GM21526 (cell line): ENCODE results near the gene MMEL1.
"Not testable (repeated sequence)": the region's sequence is repeated elsewhere in the genome, so short reads cannot be mapped to it uniquely, and the experiment has no call there.

Experiments
- ATAC-seq: cut with Tn5 transposase; IDR thresholded peaks from one replicate; pipeline ENCODE4 v1.9.1; 2021; ENCODE audit warnings: moderate library complexity; ENCODE audit not compliant: unreplicated experiment, low FRiP score

Gene MMEL1

DNA sequence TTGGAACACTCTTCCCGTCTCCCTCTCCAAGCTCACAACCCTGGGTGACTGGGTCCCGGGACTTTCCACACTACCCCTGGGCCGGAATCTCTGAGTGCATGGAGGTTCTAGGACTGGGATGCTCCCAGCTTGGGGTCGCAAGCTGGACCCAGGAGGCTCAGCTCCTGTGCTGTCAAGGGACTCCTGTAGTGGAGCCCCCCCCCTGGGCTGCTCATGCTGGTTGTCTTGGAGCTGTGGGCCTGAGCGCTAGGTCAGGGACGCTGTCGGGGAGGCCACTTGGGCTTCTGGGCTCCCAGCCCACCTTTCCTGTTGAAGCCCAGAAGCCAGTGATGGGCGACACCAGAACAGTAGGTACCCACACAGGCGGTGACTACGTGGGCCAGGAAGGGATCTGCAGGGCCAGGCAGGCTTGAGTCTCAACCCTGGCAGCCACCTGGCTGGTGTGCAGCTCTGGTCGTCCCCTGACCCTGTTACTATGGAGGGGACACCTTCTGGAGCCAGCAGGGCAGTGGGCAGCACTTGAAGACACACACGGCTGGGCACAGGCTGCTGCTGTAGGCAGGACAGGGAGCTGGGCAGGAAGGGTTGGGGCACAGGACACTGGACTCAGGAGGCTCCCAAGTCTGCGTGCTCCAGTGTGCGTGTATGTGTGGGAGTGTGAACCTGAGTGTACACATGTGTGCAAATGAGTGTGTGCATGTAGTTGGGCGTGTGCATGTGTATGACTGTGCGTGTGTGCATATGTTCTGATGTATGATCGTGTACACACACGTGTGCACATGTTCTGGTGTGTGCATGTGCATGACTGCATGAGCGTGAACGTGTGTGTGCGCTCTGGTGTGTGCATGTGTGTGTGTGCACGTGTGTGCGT lies 3.0 kb downstream of the MMEL1 start:
- no peak for ATAC-seq

DNA sequence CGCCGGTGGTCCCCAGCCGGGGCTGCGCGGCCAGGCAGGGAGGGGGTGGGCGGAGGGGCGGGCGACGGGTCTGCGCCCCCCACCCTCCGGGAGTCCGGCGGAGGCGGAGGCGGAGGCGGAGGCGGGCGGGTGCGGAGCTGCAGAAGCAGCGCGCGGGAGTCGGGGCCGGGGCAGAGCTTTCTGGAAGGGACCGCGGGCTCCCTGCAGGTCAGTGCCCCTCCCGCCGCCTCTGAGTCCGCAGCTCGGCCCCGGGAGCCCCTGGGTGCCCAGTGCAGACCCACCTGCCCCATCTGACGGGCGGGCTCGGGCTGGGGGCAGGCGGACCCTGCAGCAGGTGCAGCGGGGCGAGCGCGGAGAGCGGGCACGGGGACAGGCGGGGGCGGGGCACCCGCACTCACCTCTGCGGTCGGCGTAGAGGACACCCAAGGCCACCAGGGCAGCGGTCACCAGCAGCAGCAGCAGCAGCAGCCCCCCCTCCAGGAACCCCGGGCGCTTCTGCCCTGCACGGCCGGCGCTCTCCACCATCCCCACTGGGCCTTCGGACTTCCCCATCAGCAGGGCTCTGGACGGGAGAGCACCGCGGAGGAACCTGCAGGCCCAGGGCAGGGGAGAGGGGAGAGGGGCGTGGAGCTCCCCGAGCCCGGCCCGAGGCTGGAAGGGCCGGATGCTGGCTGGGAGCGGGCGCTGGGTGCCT lies 3.7 kb downstream of the MMEL1 start:
- ATAC-seq, result no peak

DNA sequence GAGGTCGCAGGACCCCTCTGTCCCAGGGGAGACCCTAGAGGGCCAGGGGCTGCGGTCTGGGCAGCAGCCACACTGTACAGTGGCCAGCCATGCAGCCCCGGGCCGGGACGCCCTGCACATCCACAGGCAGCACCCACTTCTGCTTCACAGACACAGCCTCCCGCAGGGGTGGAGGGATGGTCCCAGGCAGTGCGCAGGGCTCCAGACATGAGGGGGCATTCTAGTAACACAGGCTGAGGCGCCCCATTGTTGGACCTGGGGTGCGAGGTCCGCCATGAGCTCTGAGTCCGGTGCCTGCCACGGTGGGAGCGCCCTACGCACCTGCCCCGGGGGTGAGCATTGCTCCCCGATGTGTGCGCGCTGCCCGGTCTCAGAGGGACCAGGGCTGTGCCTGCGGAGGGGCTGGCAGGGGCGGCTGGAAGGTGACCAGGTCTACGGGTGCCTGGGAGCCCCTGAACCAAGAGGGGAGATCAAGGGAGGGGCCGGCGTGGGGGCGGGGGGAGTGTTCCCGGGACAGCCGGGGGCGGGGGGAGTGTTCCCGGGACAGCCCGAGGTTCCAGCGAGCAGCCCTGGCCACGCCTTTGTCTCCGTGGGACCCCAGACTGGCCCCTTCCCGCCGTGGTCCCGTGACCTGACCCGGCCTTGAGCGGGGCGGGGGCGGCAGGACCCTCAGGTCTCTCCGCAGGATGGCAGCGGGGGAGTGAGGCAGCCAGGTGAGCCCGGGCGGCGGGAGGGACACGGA lies 4.5 kb downstream of the MMEL1 start:
- no peak for ATAC-seq

DNA sequence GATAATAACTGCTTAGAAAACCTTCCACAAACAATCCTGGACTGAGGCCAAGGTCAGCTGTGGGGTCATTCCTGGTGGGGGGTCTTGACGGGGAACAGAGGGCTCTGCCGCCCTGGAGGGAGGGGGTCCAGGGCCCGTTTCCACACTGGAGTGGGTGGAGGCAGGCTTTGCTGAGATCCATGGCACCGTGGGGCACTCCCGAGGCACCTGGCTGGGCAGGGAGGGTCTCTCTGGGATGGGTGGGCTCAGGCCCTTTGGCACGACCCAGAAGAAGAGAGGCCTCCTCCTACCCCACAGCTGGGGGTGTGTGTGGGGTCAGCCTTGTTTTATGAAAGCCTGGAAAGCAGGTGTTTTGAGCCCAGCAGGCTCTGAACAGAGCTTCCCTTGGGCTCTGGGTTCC lies 5.1 kb downstream of the MMEL1 start:
- no peak for ATAC-seq

DNA sequence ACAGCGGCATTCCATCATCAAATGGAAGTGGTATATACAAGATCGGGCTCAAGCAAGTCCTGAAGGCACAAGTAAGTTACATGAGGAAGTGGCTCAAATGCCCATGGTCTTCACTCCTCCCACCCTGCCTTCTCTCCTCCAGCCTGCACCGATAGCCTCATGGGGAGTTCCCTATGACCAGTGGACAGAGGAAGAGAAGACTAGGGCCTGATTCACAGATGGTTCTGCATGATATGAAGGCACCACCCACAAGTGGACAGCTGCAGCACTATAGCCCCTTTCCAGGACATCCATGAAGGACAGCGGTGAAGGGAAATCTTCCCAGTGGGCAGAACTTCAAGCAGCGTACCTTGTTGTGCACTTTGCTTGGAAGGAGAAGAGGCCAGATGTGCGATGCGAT lies 7.1 kb downstream of the MMEL1 start:
- not testable (repeated sequence) for ATAC-seq

DNA sequence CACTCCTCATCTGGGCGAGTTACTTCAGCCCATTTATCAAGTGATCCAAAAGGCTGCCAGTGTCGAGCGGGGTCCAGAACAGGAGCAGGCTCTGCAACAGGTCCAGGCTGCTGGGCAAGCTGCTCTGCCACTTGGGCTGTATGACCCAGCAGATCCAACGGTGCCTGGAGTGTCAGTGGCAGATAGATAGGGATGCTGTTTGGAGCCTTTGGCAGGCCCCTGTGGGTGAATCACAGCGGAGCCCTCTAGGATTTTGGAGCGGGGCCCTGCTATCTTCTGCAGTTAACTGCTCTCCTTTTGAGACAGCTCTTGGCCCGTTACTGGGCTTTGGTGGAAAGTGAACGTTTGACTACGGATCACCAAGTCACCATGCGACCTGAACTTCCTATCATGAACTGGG lies 7.5 kb downstream of the MMEL1 start:
- ATAC-seq, result no peak

DNA sequence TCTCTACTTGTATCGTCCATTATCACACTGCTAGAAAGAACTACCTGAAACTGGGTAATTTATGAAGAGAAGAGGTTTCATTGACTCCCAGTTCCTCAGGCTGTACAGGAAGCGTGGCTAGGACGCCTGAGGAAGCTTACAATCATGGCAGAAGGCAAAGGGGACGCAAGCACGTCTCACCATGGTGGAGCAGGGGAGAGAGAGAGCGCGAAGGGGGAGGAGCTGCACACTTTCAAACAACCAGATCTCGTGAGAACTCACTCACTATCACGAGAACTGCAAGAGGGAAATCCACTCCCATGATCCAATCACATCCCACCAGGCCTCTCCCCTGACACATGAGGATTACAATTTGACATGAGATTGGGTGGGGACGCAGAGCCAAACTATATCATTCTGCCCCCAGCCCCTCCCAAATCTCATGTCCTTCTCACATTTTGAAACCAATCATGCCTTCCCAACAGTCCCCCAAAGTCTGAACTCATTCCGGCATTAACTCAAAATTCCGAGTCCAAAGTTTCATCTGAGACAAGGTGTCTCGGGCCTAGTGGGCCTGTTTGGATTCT lies 8.0 kb downstream of the MMEL1 start:
- ATAC-seq, result no peak

DNA sequence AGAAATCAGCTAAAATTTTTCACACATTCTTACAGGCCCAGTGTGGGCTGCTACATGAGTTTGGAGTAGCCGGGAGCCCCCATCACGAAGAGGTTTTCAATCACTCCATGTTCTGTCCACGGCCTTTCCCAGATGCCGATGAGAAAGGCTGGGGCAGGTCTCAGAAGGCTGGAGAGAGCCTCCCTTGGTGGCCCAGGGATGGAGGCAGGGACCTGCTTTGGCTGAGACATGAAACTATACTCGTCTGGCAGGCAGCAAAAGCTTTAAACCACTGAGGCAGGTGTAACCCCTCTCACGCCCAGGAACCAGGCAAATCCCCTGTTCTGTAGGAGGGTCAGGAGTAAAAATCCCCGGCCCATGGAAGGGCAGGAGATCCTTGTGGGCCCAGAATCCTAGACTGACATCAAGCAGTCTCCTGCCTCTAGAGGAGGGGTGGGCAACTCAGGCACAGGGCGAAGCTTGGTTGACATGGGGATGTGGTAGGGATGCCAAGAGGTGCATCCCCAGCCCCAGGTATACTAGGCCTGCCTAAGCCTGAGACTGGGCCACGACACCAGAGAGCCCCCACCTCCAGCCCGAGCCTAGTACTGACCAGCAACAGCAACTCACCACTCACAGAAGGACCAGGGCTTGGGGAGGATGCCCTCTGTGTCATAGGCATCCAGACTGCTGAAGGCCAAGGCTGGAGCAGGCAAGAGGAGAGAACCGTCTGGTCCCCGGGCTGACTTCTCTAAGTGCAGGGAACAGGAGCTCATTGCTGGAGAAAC lies 9.1 kb downstream of the MMEL1 start:
- no peak for ATAC-seq

DNA sequence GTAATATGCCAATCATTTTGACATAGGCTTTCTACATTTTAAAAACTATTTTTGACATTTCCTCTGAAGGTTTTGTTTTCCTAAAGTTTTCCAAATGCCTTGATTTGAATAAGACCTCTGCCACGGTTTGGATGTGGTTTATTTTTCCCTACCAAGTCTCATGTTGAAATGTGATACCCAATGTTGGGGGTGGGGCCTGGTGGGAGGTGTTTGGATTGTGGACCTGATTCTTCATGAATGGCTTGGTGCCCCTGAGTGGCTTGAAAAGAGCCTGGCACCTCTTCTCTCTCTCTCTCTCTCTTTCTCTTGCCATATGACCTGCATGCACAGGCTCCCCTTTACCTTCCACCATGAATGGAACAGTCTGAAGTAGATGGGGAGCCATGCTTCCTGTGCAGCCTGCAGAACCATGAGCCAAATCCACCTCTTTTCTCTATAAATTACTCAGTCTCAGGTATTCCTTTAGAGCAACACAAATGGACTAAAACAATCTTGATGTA lies 14.8 kb downstream of the MMEL1 start:
- no peak for ATAC-seq

DNA sequence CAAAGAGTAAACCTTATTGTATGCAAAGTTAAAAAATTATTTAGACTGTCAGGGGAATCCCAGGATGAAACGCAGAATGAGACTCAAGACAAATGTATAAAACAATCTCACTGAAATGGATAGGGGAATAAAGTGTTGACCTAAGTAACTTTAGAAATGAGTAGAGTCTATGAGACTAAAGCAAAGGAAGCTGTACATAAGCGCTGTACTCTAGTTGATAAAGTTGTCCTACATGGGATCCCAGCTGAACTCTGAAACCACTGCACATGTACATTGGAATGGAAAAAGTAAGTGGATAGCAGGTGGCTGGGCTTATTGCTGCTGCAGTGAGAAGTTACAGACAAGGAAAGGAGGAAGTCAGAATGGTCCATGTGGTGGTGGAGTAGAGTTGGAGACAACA lies 18.7 kb downstream of the MMEL1 start:
- ATAC-seq, result no peak

DNA sequence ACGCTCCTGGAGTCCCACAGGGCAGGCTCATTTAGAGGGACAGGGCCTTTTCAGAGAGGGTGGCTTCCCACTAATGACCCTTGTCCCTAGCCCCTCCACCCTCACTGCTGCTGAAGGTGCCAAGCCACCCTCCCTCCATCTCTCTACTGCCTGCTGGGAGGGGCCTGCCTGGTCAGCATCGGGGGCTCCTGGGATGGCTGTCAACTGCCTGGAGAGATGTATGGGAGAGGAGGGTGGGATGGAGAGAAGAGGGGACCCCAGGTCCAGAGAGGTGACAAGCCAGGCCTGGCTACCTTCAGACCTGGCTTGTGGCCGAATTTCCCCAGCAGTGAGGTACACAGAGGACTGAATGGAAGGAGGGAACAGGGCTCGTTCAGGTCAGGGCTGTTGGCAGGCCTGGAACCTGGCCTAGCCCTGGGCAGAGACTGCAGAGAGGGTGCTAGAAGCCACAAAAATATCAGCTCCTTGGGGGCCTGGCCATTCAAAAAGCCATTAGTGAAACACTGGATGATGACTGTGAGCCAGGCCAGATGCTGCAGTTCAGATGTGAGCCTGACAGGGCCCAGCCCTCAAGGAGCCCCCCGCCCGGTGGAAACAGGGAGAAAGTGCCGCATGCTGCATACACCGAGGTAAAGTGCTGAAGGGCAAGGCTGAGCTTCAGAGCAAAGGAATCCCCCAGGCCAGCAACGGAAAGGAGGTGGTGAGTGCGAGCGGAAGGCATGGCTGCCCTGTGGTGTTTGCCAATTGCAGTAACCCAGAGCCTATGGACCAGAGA lies 20.0 kb downstream of the MMEL1 start:
- ATAC-seq, result no peak

DNA sequence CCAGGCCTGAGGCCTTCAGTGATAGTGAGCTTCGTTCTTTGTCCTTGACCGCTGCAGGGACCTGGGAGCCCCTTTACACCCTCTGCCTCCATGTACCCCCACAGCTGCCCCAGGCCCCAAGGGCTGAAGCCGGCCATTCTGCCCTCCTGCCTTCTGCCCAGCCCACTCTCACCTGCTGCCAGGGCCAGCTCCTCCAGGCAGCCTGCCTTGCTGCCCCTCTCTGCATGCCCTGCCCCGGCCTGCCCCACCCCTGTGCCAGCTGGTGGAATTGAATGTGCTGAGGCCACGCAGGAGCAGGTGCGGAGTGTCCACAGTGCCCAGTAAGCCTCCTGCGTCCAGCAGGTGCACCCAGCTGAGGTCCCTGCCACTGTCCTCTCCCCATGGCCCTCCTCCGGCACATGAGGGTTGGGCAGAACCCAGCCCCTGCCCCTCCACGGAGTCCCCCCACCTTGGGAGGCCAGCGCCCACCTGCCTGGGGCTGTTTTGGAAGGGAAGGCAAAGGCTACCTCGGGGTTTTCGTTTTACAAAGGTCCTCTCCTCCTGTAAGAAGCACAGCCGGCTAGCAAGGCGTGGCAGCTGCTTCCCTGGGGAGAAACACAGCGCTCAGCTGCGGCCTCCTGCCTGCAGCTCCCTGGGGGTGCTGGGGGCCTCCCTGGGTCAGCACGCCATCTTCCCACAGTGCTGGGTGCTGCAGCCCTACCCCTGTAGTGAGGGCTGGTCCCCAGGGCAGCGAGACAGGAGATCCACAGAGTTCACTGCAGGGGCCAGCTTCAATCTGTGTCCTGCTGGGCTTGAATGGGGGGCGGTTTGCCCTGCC lies 21.0 kb downstream of the MMEL1 start:
- no peak for ATAC-seq

DNA sequence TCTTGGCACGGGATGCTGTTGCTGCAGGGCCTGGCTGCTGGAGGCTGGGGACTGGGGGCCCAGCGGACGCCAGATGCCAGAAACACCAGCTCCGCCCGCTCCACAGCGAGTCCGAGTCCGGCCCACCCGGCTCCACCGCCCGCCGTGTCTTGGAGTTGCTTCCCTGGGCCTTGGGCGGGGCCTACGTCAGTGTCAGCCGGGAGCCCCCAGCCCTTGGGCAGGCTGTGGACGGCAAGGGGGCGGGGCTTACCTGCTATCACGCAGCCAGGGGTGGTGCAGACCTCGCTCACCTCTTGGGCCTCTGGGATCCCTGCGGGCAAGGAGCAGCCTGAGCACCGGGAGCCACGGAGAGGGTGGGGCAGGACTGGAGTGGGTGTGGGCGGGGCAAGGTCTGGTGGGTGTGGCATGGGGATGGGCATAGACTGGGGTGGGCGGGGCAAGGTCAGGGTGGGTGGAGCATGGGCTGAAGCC lies 21.8 kb downstream of the MMEL1 start:
- ATAC-seq, result no peak

DNA sequence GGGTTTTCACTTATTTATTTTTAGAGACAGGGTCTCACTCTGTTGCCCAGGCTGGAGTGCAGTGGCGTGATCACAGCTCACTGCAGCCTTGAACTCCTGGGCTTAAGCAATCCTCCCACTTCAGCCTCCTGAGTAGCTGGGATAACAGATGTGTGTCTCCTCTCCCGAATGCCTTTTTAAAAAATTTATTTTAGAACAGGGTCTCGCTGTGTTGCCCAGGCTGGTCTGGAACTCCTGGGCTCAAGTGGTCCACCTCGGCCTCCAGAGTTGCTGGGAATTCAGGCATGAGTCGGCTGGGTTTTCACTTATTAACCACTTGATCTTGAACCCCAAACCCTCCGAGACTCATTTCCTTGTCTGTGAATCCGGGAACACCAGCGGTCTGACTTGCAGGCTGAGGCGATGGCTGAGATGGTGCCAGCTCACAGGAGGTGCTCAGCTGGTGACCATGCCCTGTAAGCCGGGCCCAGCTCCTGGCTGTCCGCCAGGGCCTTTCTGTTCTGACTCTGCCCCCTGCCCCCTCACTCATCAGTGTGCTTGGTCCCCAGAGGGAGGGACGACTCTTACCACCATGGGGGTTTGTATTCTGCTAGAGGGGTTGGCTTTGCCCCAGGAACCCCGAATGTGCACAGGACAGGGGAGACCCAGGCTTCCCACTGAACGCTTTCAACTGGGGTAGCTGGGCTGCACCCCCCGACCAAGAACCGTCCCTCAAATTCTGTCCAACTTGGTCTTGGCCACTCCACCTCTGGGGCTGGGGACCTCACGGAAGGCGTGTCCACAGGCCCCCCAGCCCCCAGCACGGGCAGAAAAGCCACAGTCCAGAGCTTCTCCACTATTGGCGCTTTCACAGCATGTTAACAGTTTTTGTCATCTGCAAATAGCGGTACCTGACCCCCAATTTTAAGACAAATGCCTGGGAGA lies 22.5 kb downstream of the MMEL1 start:
- ATAC-seq, result no peak

DNA sequence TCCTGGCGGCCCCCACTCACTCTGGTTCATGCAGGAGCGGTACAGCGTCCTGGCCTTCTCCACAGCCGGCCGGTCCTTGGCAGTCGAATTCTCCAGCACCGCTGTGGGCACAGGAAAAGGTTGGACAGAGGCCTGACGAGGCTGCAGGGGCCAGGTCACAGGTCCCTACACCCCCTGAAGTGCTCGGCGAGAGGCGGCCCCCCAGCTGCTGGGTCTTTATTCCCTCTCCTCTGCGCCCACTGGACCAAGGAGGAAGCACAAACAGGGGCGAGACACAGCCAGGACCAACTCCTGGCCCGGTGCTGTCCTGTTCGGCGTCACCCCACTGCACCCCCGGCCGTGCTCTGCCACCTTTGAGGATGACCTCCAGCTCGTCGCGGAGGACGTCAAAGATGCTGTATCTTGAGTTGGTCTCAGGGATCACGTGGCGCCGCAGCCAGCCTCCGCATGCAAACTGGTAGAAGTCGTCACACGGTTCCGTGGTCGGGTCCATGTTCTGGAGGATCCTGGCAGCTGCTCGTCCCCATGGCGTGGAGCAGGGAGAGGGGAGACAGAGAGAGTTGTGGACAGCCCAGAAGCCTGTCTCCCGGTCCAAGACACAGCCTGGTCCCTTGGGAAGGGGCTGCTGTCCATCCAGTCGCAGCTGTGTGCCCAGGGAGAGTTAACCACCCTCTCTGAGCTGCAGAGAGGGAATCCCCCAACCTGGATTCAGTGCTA lies 23.3 kb downstream of the MMEL1 start:
- ATAC-seq, result no peak

DNA sequence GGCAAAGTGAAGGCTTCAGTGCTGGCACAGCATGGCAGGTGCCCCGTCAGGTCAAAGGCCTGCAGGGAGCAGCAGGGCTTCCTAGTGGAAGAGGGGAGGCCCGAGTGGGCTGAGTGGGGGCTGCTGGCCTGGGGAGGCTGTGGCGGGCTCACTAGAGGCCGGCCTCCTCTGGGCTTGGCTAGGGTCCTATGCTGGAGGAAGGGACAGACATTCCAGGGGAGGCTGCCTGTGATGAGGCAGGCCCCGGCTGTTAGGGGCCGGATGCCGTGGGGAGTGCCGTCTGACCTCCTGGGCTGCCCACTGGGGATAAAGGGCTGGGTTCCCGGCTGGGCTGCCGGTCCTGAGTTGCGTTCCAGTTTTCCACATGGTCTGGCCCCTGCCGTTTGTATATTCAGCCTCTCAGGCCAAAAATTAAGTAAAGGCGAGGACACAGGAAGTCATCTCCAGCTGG lies 25.1 kb downstream of the MMEL1 start:
- no peak for ATAC-seq
